H1 (cell line): ENCODE measurements around the gene CEACAM1. TPM values are rescaled to one million over a fixed set of nuclear protein-coding genes. Genes with fewer than 3 reads are reported as not detected.

ENCODE experiments used
- CTCF ChIA-PET: fragments of 300-600 bp; sonication (Branson Sonifier 250); formaldehyde crosslinking; loops from one replicate; lab custom pipeline; 2021; ENCODE audit not compliant: partially characterized antibody; lab: Charles Lee
- POLR2A ChIA-PET: fragments of 300-600 bp; sonication (Branson Sonifier 250); formaldehyde crosslinking; loops from one replicate; lab custom pipeline; 2021; ENCODE audit warnings: inconsistent platforms; ENCODE audit not compliant: partially characterized antibody; lab: Charles Lee
- DNase-seq, 2 experiments: peaks; one replicate each; pipeline versions ENCODE4 v3.0.0 to v3.0.0-alpha.2; 2010 to 2022; ENCODE audit warnings: low spot score in 2 of 2, low read depth in 1 of 2, mixed read lengths in 1 of 2
- FAIRE-seq: peaks from 2 replicates; lab custom pipeline; 2011; peaks lifted over from hg19 to GRCh38; lab: Jason Lieb, UNC
- H2AFZ ChIP-seq: 2 replicates; pipeline ENCODE4 v1.8.1; 2012; ENCODE audit warnings: low read length, inconsistent platforms
- H2AK5ac ChIP-seq: 2 replicates; pipeline ENCODE4 v1.6.1; 2013; ENCODE audit warnings: low read depth, low read length
- H2BK120ac ChIP-seq: replicated peaks from 2 replicates; pipeline ENCODE3; 2013; ENCODE audit warnings: low read depth, low read length, inconsistent platforms
- H2BK12ac ChIP-seq: 2 replicates; pipeline ENCODE4 v1.6.1; 2013; ENCODE audit warnings: low read depth, low read length
- H2BK15ac ChIP-seq: 2 replicates; pipeline ENCODE4 v1.6.1; 2013; ENCODE audit warnings: low read length
- H2BK20ac ChIP-seq: 2 replicates; pipeline ENCODE4 v1.6.1; 2013; ENCODE audit warnings: low read length
- H2BK5ac ChIP-seq: 2 replicates; pipeline ENCODE4 v1.6.1; 2013; ENCODE audit warnings: low read depth, low read length
- H3K14ac ChIP-seq: 2 replicates; pipeline ENCODE4 v1.6.1; 2013; ENCODE audit warnings: inconsistent platforms; ENCODE audit not compliant: insufficient read length
- H3K18ac ChIP-seq: 2 replicates; pipeline ENCODE4 v1.6.1; 2013; ENCODE audit warnings: low read length; ENCODE audit errors: extremely low read depth
- H3K23ac ChIP-seq: 2 replicates; pipeline ENCODE4 v1.6.1; 2013; ENCODE audit warnings: inconsistent platforms; ENCODE audit not compliant: insufficient read length
- H3K23me2 ChIP-seq: 2 replicates; pipeline ENCODE4 v1.6.1; 2013; ENCODE audit warnings: low read depth, low read length
- H3K27ac ChIP-seq: 2 replicates; pipeline ENCODE4 v1.6.1; 2011; ENCODE audit warnings: low read depth, low read length, inconsistent platforms
- H3K27me3 ChIP-seq, 4 experiments: replicated peaks in 1 of 4; 1 replicate in 1 of 4; 2 replicates in 3 of 4; pipeline versions ENCODE4 v1.6.1 to v1.8.1; 2011 to 2013; ENCODE audit warnings: low read length in 3 of 4, mild to moderate bottlenecking in 3 of 4, inconsistent platforms in 2 of 4, mixed read lengths in 2 of 4, moderate library complexity in 1 of 4; ENCODE audit not compliant: control insufficient read depth in 3 of 4, insufficient read depth in 3 of 4; ENCODE audit errors: extremely low read depth in 1 of 4
- H3K36me3 ChIP-seq, 4 experiments: 2 replicates each; pipeline versions ENCODE4 v1.6.1 to v1.8.1; 2011 to 2013; ENCODE audit warnings: mild to moderate bottlenecking in 4 of 4, low read length in 3 of 4, moderate library complexity in 2 of 4, control low read depth in 1 of 4, inconsistent platforms in 1 of 4; ENCODE audit not compliant: insufficient read depth in 4 of 4, control insufficient read depth in 2 of 4
- H3K4ac ChIP-seq: replicated peaks from 2 replicates; pipeline ENCODE3; 2013; ENCODE audit warnings: low read length, low read depth, mixed read lengths, inconsistent platforms; ENCODE audit not compliant: insufficient read length
- H3K4me1 ChIP-seq, 4 experiments: replicated peaks in 1 of 4; 1 replicate in 1 of 4; 2 replicates in 3 of 4; pipeline versions ENCODE4 v1.6.1 to v1.8.1; 2011 to 2013; ENCODE audit warnings: low read length in 3 of 4, inconsistent platforms in 2 of 4, mixed read lengths in 1 of 4; ENCODE audit not compliant: insufficient read depth in 4 of 4, control insufficient read depth in 3 of 4
- H3K4me2 ChIP-seq, 2 experiments: 2 replicates each; pipeline versions ENCODE4 v1.6.1 to v1.8.1; 2011 to 2013; ENCODE audit warnings: low read depth in 2 of 2, low read length in 2 of 2, control low read depth in 1 of 2, inconsistent platforms in 1 of 2, mild to moderate bottlenecking in 1 of 2; ENCODE audit not compliant: insufficient read depth in 1 of 2
- H3K4me3 ChIP-seq, 4 experiments: fragments of 200-600, 300-600 bp in 1 of 4; sonication (generic), shearing (Covaris generic), sonication (Bioruptor Twin) in 1 of 4; 2 replicates each; pipeline versions ENCODE4 v1.5.1 to v1.8.1; 2011 to 2016; ENCODE audit warnings: low read length in 4 of 4, low read depth in 3 of 4, control low read depth in 2 of 4, inconsistent platforms in 2 of 4, mild to moderate bottlenecking in 2 of 4, mixed read lengths in 1 of 4, moderate library complexity in 1 of 4; ENCODE audit not compliant: insufficient read depth in 2 of 4; ENCODE audit errors: extremely low read depth in 1 of 4
- H3K56ac ChIP-seq: replicated peaks from 2 replicates; pipeline ENCODE3; 2013; ENCODE audit warnings: low read depth, mild to moderate bottlenecking, mixed read lengths, low read length, inconsistent platforms; ENCODE audit not compliant: insufficient read length
- H3K79me1 ChIP-seq: 2 replicates; pipeline ENCODE4 v1.6.1; 2013; ENCODE audit warnings: low read depth, low read length, control low read depth
- H3K79me2 ChIP-seq, 2 experiments: 2 replicates each; pipeline versions ENCODE4 v1.6.1 to v1.8.1; 2012 to 2013; ENCODE audit warnings: low read length in 2 of 2, mild to moderate bottlenecking in 2 of 2, inconsistent platforms in 1 of 2; ENCODE audit not compliant: insufficient read depth in 2 of 2, control insufficient read depth in 1 of 2
- H3K9ac ChIP-seq, 4 experiments: replicated peaks in 1 of 4; 1 replicate in 1 of 4; 2 replicates in 3 of 4; pipeline versions ENCODE4 v1.6.1 to v1.8.1; 2011 to 2013; ENCODE audit warnings: low read depth in 3 of 4, low read length in 3 of 4, control low read depth in 2 of 4, mild to moderate bottlenecking in 2 of 4, moderate library complexity in 2 of 4, inconsistent platforms in 1 of 4; ENCODE audit errors: extremely low read depth in 1 of 4
- H3K9me3 ChIP-seq, 2 experiments: 2 replicates each; pipeline versions ENCODE4 v1.6.1 to v1.8.1; 2012 to 2013; ENCODE audit warnings: mild to moderate bottlenecking in 2 of 2, moderate library complexity in 2 of 2, control low read depth in 1 of 2, inconsistent platforms in 1 of 2, low read depth in 1 of 2, low read length in 1 of 2, mixed read lengths in 1 of 2; ENCODE audit not compliant: insufficient read depth in 2 of 2
- H4K20me1 ChIP-seq, 2 experiments: replicated peaks in 1 of 2; 2 replicates each; pipeline versions ENCODE3 to v1.8.1; 2011 to 2013; ENCODE audit warnings: inconsistent platforms in 2 of 2, low read length in 2 of 2, mild to moderate bottlenecking in 1 of 2; ENCODE audit not compliant: insufficient read depth in 2 of 2, control insufficient read depth in 1 of 2
- H4K5ac ChIP-seq: 2 replicates; pipeline ENCODE4 v1.6.1; 2013; ENCODE audit warnings: low read length, low read depth, mixed read lengths, inconsistent platforms; ENCODE audit not compliant: insufficient read length
- H4K8ac ChIP-seq: 2 replicates; pipeline ENCODE4 v1.8.0; 2013; ENCODE audit warnings: mild to moderate bottlenecking, moderate library complexity, low read length, inconsistent platforms; ENCODE audit not compliant: insufficient read depth; ENCODE audit errors: extremely low read depth
- H4K91ac ChIP-seq: replicated peaks from 2 replicates; pipeline ENCODE3; 2013; ENCODE audit warnings: low read length, mixed read lengths, inconsistent platforms; ENCODE audit not compliant: insufficient read length
- CEBPB ChIP-seq: IDR thresholded peaks from 2 replicates; pipeline ENCODE4 v1.6.1; 2012; ENCODE audit warnings: low read depth, low read length
- HDAC2 ChIP-seq, 2 experiments: fragments of 300-600 bp in 1 of 2; sonication (generic) in 1 of 2; IDR thresholded peaks; 2 replicates each; pipeline ENCODE4 v1.6.1; 2011 to 2012; ENCODE audit warnings: low read depth in 2 of 2, low read length in 2 of 2, mild to moderate bottlenecking in 2 of 2, moderate library complexity in 2 of 2, borderline replicate concordance in 1 of 2, inconsistent platforms in 1 of 2
- KDM4A ChIP-seq: IDR thresholded peaks from one replicate; pipeline ENCODE4 v1.7.1; 2012; ENCODE audit warnings: low read depth, mild to moderate bottlenecking, moderate library complexity, low read length, inconsistent platforms; ENCODE audit not compliant: severe bottlenecking
- POLR2A ChIP-seq, 2 experiments: IDR thresholded peaks; 1 replicate in 1 of 2; 2 replicates in 1 of 2; pipeline ENCODE4 v1.6.1; 2011; ENCODE audit warnings: low read depth in 2 of 2, low read length in 2 of 2, mild to moderate bottlenecking in 2 of 2; ENCODE audit errors: control extremely low read depth in 1 of 2
- TAF1 ChIP-seq: IDR thresholded peaks from 2 replicates; pipeline ENCODE4 v1.6.1; 2011; ENCODE audit warnings: mild to moderate bottlenecking, low read depth, low read length
- TCF12 ChIP-seq: IDR thresholded peaks from 2 replicates; pipeline ENCODE4 v1.6.1; 2011; ENCODE audit warnings: low read depth, mild to moderate bottlenecking, low read length
- WGBS, 2 experiments: shearing (Covaris generic) in 1 of 2; methylation state at CpG; one replicate each; pipeline versions ENCODE4 v1.1.6 to v1.1.7; 2013 to 2015; ENCODE audit warnings: low lambda C conversion rate in 2 of 2, mixed read lengths in 2 of 2, inconsistent platforms in 1 of 2, low coverage in 1 of 2, missing lambda C conversion rate in 1 of 2; ENCODE audit not compliant: insufficient replicate concordance in 2 of 2, insufficient coverage in 1 of 2, insufficient read length in 1 of 2; ENCODE audit errors: extremely low coverage in 1 of 2, missing lambda C conversion rate in 1 of 2; 5-methylcytosine and 5-hydroxymethylcytosine counted together
- polyA plus RNA-seq, 7 experiments: library from polyadenylated mRNA; depleted of rRNA in 3 of 7; stranded (reverse) in 5 of 7; unstranded in 2 of 7; fragments of >200 nt in 5 of 7; fragments of 200-250 nt in 2 of 7; gene quantifications; 1 replicate in 5 of 7; 2 replicates in 1 of 7; 4 replicates in 1 of 7; pipeline versions ENCODE4 v1.2.1 to v1.2.3, GENCODE V29; 2011 to 2013; ENCODE audit warnings: missing spikeins in 2 of 7, mixed read lengths in 2 of 7
- total RNA-seq: library from RNA; stranded (reverse); fragmentation: NEBNext Ultra II Directional; extraction: Animal tissue kit (Norgen Biotek cat#: 25700); gene quantifications from 2 replicates; pipeline ENCODE4 v1.2.1, GENCODE V29; 2021

Gene CEACAM1
- total and polyA plus RNA-seq, 2 of the 8 experiments (the other 6 are each of a cell fraction or from before 2014, with no cell fraction given) = 1.8 to 3.6 TPM

GRCh38 chr19:42471554-42472249 is 56.6 kb downstream of the CEACAM1 start:
- POLR2A ChIA-PET = interaction anchor here (0.5 to 1.9 kb wide), 7 partner anchors 12 to 48 kb away, joined by 3 to 5 read pairs (median 4); no protein-coding TSS in a partner anchor
- 0 out of 2 replicates have a peak overlapping the region, but pooled peaks have one; percentile 48 for H2BK15ac ChIP-seq

More at GRCh38 chr19:42471554-42472249, 56.6 kb downstream of the CEACAM1 start:
- peak overlapping the region; percentile 92 for H2AK5ac ChIP-seq
- FAIRE-seq (peak; percentile 82), DNase-seq (no peak)
- peak overlapping the region in 1 of 4 experiments; percentile 4; a peak in 1 of 8 replicates for H3K4me3 ChIP-seq
- H3K23me2 ChIP-seq = no peaks in the 10 kb centered on the region
- peak overlapping the region in 2 of 4 experiments; percentile 8 to 24; a peak in 3 of 7 replicates for H3K9ac ChIP-seq
- H4K8ac ChIP-seq = 0 out of 2 replicates have a peak overlapping the region, but pooled peaks have one; percentile 64
- no peak overlapping the region for H3K23ac ChIP-seq
- no peaks in the 10 kb centered on the region for H3K79me1 ChIP-seq
- no peaks in the 10 kb centered on the region for H3K27me3 ChIP-seq
- H3K79me2 ChIP-seq = no peaks in the 10 kb centered on the region
- H3K4me1 ChIP-seq = peaks cover 14 to 40% (median 34%) of the 10 kb centered on the region in 4 experiments
- no peak overlapping the region for H2AFZ ChIP-seq
- H3K18ac ChIP-seq = peak overlapping the region; percentile 97
- H2BK20ac ChIP-seq = peak overlapping the region; percentile 97
- no peak overlapping the region for H3K14ac ChIP-seq
- peak overlapping the region; percentile 91 for H2BK120ac ChIP-seq
- H3K27ac ChIP-seq = peak overlapping the region; percentile 76; the same call in 1 of the 2 replicates
- no peaks in the 10 kb centered on the region for H3K9me3 ChIP-seq
- CTCF ChIA-PET = interaction anchor here (0.7 to 5.1 kb wide), 19 partner anchors 9 to 92 kb away, joined by 3 to 30 read pairs (median 4); partner anchors contain the start of gene CEACAM1
- H3K4me2 ChIP-seq = peak overlapping the region; percentile 16 to 36; a peak in 1 of 4 replicates
- H4K20me1 ChIP-seq = no peaks in the 10 kb centered on the region
- peak overlapping the region; percentile 40 for H3K56ac ChIP-seq
- H4K5ac ChIP-seq = peak overlapping the region; percentile 63
- TF ChIP-seq POLR2A (IDR thresholded peaks at IDR 0.05; ENCODE audit: control extremely low read depth in 1 of 2, low read depth in 2 of 2, low read length in 2 of 2) = no peak
- TF ChIP-seq KDM4A = no peak
- 0 out of 2 replicates have a peak, but pooled peaks have one; percentile 14 for TF ChIP-seq CEBPB
- TF ChIP-seq TAF1 = peak; percentile 25; the same call in 1 of the 2 replicates
- 0 out of 4 replicates have a peak, but pooled peaks of 1 of the 2 experiments have one; percentile 50 for TF ChIP-seq HDAC2 (IDR thresholded peaks at IDR 0.05; ENCODE audit: borderline replicate concordance in 1 of 2, low read depth in 2 of 2, low read length in 2 of 2)
- 0 out of 2 replicates have a peak, but pooled peaks have one; percentile 58 for TF ChIP-seq TCF12
- H3K36me3 ChIP-seq = no peaks in the 10 kb centered on the region
- H3K4ac ChIP-seq = peak overlapping the region; percentile 93
- peak overlapping the region; percentile 92 for H4K91ac ChIP-seq
- 72% methylated on average over 7 of the region's 7 CpGs; no CpG with 5 or more reads in 1 of the 2 experiments for WGBS, 2 experiments
- H2BK12ac ChIP-seq = peak overlapping the region; percentile 90
- peak overlapping the region; percentile 99 for H2BK5ac ChIP-seq
